ENCODE measurements around the gene ADGRA3.

The ADGRA3 gene

DNA sequence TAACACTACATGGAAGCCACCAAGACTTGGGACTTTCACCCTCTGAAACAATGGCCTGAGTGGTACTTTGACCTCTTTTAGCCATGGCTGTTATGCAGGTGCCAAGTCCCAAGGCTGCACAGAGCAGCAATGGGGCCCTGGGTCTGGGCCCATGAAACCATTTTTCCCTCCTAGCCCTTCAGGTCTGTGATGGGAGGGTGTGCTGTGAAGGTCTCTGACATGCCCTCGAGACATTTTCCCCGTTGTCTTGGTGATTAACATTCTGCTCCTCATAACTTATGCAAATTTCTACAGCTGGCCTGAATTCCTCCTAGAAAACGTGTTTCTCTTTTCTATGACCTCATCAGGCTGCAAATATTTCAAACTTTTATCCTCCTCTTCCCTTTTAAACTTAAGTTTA is 30.4 kb upstream of the ADGRA3 start:
- DNase-seq (ENCODE audit: low spot score), result no peak
- TF ChIP-seq, protein P1, sequence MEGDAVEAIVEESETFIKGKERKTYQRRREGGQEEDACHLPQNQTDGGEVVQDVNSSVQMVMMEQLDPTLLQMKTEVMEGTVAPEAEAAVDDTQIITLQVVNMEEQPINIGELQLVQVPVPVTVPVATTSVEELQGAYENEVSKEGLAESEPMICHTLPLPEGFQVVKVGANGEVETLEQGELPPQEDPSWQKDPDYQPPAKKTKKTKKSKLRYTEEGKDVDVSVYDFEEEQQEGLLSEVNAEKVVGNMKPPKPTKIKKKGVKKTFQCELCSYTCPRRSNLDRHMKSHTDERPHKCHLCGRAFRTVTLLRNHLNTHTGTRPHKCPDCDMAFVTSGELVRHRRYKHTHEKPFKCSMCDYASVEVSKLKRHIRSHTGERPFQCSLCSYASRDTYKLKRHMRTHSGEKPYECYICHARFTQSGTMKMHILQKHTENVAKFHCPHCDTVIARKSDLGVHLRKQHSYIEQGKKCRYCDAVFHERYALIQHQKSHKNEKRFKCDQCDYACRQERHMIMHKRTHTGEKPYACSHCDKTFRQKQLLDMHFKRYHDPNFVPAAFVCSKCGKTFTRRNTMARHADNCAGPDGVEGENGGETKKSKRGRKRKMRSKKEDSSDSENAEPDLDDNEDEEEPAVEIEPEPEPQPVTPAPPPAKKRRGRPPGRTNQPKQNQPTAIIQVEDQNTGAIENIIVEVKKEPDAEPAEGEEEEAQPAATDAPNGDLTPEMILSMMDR (IDR thresholded peaks at IDR 0.05; ENCODE audit: extremely low read depth, missing control alignments), result no peak

DNA sequence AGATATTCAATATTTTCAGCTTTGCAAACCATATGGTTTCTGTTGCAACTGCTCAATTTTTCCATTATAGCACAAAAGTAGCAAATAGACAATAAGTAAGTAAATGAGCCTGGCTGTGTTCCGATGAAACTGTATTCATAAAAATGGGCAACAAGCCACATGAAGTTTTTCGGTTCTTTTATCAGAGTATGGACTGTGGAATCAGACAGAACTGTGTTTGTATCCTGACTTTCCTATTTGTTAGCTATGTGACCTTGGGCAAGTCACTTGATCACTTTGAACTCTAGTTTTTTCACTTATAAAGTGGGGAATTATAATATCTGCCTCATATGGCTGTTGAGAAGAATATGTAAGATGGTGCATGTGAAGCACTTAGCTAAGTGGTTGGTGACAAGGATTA is 23.4 kb upstream of the ADGRA3 start:
- TF ChIP-seq, protein P1 (IDR thresholded peaks at IDR 0.05; ENCODE audit: extremely low read depth, missing control alignments), result no peak
- DNase-seq (ENCODE audit: low spot score), result no peak

DNA sequence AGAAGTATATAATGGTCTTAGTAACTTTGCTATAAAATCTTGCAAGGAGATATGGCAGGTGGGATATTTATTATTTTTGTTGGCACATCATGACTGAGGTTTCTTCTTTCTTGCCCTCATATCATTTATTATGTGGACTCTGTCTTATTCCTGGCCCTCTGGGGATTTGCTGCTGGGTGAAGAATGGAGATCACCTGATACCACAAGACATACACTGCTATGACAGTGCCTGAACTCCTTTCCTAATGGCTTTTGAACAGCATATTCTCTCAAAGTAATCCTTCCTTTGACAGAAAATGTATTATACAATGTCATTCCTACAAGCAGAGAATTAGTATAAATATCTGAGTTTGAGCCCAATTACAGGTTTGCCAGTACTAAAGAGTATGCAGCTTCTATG is 22.0 kb upstream of the ADGRA3 start:
- no peak for DNase-seq (ENCODE audit: low spot score)
- TF ChIP-seq, protein P1 (IDR thresholded peaks at IDR 0.05; ENCODE audit: extremely low read depth, missing control alignments), result no peak

DNA sequence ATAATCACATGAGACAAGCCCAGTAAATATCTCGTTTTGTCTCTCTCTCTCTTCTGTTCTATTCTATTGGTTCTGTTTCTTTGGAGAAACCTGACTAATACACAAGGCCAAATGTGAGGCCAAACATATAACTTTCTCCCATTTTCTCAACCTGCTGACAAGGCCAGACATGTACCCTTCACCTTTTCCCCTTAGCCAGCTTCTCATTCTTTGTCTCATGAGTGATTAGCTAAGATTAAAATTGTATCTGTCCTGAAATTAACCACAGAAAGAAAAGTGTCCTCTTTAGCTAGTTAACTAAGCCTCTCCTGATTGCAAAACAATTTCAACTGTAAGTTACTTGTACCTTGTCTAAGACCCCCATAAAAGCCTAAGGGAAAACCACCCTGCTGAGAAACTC is 18.5 kb upstream of the ADGRA3 start:
- TF ChIP-seq, protein P1 (IDR thresholded peaks at IDR 0.05; ENCODE audit: extremely low read depth, missing control alignments), result no peak
- DNase-seq (ENCODE audit: low spot score), result no peak

DNA sequence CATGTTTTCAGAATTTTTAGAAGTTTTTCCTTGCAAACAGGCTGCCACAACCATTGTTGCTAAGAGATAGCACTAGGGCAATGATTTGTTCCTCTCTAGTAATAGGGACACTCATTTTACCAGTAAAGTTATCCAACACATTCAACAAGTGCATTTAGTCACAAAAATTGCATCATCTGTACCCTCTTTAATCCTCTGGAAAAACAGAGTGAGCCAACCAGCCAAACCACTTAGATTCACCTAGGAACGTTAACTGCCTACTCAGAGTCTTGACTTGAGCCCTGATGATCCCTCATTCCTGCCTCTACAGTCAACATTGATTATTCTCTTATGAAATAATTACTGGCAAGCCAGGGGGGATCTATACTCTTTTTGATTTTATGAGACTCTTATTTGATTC is 17.0 kb upstream of the ADGRA3 start:
- TF ChIP-seq, protein P1 (IDR thresholded peaks at IDR 0.05; ENCODE audit: extremely low read depth, missing control alignments), result no peak
- no peak for DNase-seq (ENCODE audit: low spot score)

DNA sequence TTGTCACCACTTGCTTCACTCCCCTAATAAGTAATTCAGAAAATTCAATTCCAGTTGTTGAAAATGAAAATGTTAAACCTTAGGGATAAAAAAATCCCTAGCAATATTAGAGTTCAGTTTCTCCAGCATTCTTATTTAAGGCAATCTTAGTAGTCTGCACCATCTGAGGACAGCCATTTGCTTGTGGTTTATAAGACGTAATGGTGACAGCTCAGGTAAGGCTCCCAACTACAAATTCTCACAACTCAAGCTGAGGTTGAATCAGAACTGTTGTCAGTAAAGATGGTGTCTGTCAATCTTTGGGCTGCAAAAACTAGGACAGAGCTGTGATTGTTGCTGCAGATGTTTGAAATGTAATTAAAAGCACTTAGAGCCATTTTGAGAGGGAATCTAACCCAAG is 16.3 kb upstream of the ADGRA3 start:
- TF ChIP-seq, protein P1 (IDR thresholded peaks at IDR 0.05; ENCODE audit: extremely low read depth, missing control alignments), result no peak
- DNase-seq (ENCODE audit: low spot score), result no peak

DNA sequence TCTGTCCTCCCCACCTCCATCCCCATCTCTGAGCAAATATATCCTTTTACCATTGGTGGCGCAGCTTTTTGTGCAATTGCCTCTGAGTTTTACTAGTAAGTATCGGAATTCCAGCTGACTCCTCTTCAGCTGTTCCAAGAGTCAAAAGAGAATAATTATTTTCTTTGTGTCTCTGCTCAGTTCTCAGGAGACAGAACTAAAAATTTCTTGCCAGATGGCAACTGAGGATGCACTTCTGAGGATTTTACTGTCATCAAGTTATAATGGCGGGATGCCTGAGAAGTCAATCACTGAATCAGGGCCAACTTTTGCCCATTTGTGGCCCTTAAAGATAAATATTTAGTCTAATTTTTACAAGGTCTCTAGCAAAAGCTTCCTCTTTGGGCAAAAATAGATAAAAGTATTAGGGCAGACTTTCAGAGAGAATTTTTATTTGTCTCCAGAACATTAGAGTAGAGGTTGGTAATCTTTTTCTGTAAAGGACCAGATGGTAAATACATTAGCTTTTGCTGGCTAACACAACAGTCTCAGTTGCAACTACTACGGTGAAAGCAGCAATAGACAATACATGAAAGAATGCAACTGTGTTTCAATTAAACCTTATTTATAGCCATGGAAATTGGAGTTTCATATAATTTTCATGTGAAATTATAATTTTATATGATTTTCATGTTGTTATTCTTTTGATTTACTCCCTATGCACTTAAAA is 15.6 kb upstream of the ADGRA3 start:
- no peak for DNase-seq (ENCODE audit: low spot score)

More for the DNA sequence above, 15.6 kb upstream of the ADGRA3 start:
- TF ChIP-seq, protein P1 (IDR thresholded peaks at IDR 0.05; ENCODE audit: extremely low read depth, missing control alignments), result no peak
